NB4 (cell line): ENCODE data around the gene MYO15B.

ENCODE experiments used
- DNase-seq: peaks from one replicate; pipeline ENCODE4 v3.0.0; 2010; ENCODE audit warnings: low read depth
- H3K4me3 ChIP-seq: one replicate; pipeline ENCODE4 v1.5.1; 2011; ENCODE audit warnings: mild to moderate bottlenecking, low read depth, low read length, moderate library complexity
- MYC ChIP-seq: IDR thresholded peaks from 2 replicates; pipeline ENCODE4 v1.6.1; 2011; ENCODE audit warnings: low read depth, low read length
- POLR2A ChIP-seq: IDR thresholded peaks from 2 replicates; pipeline ENCODE4 v1.6.1; 2011; ENCODE audit warnings: mild to moderate bottlenecking; ENCODE audit not compliant: insufficient read length; ENCODE audit errors: extremely low read depth
- TF ChIP-seq, protein P1 (sequence below): IDR thresholded peaks from one replicate; pipeline ENCODE4 v1.5.1; 2012; ENCODE audit warnings: low read depth, low read length
- TF ChIP-seq, protein P2 (sequence below): IDR thresholded peaks from 2 replicates; pipeline ENCODE4 v1.6.1; 2011; ENCODE audit warnings: low read depth, low read length

The MYO15B gene

DNA sequence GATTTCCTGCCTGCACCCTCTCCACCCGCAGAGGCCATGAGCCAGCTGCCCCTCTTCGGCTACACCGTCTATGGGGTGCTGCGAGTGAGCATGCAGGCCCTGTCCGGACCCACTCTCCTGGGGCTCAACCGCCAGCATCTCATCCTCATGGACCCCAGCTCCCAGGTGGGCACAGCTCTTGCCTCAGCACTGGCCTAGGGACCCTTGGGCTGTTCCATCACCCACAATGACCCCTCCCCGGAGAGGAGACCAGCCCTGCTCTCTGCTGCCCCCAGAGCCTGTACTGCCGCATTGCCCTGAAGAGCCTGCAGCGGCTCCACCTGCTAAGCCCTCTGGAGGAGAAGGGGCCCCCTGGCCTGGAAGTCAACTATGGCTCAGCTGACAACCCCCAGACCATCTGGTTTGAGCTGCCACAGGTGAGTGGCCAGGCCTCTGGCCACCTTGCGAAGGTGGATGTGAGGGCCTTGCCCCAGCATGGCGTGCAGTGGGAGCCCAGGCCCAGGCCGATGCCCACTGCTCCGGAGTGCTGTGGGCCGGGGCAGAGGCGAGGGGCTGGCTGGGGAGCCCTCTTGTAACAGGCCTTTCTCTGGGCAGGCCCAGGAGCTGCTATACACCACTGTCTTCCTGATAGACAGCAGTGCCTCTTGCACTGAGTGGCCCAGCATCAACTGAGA lies 38.4 kb downstream of the MYO15B start:
- TF ChIP-seq, protein P1, sequence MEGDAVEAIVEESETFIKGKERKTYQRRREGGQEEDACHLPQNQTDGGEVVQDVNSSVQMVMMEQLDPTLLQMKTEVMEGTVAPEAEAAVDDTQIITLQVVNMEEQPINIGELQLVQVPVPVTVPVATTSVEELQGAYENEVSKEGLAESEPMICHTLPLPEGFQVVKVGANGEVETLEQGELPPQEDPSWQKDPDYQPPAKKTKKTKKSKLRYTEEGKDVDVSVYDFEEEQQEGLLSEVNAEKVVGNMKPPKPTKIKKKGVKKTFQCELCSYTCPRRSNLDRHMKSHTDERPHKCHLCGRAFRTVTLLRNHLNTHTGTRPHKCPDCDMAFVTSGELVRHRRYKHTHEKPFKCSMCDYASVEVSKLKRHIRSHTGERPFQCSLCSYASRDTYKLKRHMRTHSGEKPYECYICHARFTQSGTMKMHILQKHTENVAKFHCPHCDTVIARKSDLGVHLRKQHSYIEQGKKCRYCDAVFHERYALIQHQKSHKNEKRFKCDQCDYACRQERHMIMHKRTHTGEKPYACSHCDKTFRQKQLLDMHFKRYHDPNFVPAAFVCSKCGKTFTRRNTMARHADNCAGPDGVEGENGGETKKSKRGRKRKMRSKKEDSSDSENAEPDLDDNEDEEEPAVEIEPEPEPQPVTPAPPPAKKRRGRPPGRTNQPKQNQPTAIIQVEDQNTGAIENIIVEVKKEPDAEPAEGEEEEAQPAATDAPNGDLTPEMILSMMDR: peak; percentile 83
- TF ChIP-seq, protein P2, sequence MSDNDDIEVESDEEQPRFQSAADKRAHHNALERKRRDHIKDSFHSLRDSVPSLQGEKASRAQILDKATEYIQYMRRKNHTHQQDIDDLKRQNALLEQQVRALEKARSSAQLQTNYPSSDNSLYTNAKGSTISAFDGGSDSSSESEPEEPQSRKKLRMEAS: no peak; the same call in 1 of the 2 replicates
- DNase-seq: peak; percentile 44
- no peak overlapping the region for H3K4me3 ChIP-seq

DNA sequence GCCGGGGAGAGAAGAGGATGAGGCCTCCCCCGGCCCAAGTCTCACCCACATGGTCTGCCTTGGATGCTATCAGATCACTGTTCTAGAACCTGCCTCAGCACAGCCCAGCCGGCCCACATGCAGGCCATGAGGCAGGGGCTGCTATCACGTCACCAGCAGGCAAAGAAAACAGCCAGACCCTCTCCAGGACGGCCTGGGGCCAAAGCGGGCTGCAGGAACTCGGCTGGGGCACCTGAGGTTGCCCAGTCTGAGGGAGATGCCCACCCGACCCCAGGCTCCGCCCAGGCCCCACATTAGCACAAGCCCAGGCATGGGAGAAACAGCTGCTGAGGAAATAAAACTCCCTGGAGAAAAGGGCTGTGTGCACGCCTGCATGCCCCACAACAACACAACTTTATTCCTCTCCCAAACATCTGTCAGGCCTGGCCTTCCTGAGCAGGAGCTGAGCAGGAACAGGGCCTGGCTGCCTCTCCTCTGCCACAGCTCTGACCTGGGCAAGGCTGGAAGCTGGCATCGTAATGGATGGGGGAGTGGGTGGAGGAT lies 39.0 kb downstream of the MYO15B start:
- TF ChIP-seq, protein P2: no peak
- TF ChIP-seq, protein P1: no peak
- TF ChIP-seq POLR2A (no peak), MYC (no peak)
- no peak for DNase-seq
- H3K4me3 ChIP-seq: no peak overlapping the region

DNA sequence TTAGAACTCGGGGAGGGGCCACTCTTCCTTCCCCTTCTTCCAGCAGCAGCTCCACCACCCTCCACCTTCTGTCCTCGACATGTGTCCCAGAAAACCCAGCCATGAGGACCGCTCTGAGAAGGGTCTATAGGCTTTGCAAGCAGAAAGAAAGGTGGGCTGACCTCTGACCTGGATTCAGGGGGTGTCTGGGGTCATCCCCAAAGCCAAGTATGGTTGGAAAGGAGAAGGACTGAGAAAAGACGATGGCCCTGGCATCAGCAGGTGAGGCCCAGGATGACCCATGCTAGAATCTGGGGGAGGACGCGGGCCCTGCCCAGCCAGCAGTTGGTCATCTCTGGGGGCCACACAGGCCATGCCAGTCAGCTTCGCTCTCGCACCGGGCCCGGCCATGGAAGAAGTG lies 39.5 kb downstream of the MYO15B start:
- no peak overlapping the region for H3K4me3 ChIP-seq
- TF ChIP-seq MYC: no peak
- TF ChIP-seq, protein P1: no peak
- TF ChIP-seq, protein P2: no peak
- no peak for TF ChIP-seq POLR2A
- no peak for DNase-seq

DNA sequence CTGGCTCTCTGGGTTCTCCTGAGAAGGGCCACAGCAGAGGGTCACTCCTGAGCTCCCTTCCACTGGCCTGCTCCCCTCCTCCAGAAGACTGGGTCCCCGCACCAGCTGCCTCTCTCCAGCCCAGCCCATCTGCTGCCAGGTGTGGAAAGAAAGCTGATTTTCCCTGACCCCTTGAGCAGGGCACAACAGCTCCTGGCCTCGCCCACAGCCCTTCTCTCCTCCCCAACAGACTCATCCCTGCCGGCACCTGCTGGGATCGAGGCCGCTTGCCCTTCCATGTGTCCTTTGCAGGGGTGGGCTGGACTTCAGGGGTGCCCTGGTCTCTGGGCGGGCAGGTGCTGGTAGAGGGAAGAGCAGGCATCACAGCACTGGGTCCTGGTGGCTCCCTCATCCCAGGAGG lies 40.8 kb downstream of the MYO15B start:
- no peak for DNase-seq
- H3K4me3 ChIP-seq: no peak overlapping the region
- TF ChIP-seq, protein P1: no peak
- no peak for TF ChIP-seq POLR2A
- no peak for TF ChIP-seq MYC
- TF ChIP-seq, protein P2: no peak

DNA sequence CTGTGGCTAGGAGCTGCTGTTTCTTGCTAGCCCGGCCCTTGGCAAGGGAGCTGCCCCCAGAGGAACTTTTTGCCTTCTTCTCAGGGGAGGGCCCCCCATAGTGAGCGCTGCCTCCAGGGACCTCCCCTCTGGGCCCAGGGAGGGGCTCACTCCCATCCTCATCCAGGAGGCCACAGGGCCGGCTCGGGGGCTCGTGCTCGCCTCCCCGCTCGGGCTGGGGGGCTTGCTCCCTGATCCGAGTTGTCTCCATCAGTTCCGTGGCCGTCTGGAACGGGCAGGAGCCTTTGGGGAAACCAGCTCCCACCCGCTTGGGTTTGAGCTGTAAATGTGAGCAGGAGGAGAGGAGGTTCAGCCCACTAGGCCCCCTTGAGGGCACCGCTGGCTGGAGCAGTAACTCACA lies 41.6 kb downstream of the MYO15B start:
- no peak overlapping the region for H3K4me3 ChIP-seq
- TF ChIP-seq, protein P1: no peak
- no peak for TF ChIP-seq MYC
- TF ChIP-seq, protein P2: no peak
- TF ChIP-seq POLR2A: no peak
- DNase-seq: no peak
